ENCODE results near the gene POLR2H.
A peak's percentile ranks its signal among the peaks of the same experiment; 100 is the strongest.

The POLR2H gene

GRCh38 chr3:184375747-184376461, 14.4 kb downstream of the POLR2H start:
- DNase-seq (ENCODE audit: low read depth), result no peak
- no peak for TF ChIP-seq CTCF (IDR thresholded peaks at IDR 0.05; ENCODE audit: control insufficient read depth, insufficient read depth, low read depth, low read length, missing control alignments)
- no peak overlapping the region for H3K4me3 ChIP-seq (ENCODE audit: control insufficient read depth, low read depth, low read length)

GRCh38 chr3:184377374-184377773, 15.9 kb downstream of the POLR2H start:
- TF ChIP-seq CTCF (IDR thresholded peaks at IDR 0.05; ENCODE audit: control insufficient read depth, insufficient read depth, low read depth, low read length, missing control alignments), result no peak
- no peak overlapping the region for H3K4me3 ChIP-seq (ENCODE audit: control insufficient read depth, low read depth, low read length)
- no peak for DNase-seq (ENCODE audit: low read depth)

GRCh38 chr3:184377882-184378445, 16.5 kb downstream of the POLR2H start, which contains the start of gene THPO:
THPO (minus strand) TSS chr3:184378207; CDS start chr3:184376259, 1,948 bp downstream.
- no peak for DNase-seq (ENCODE audit: low read depth)
- no peak within 1 kb of the TSS for H3K4me3 ChIP-seq (ENCODE audit: control insufficient read depth, low read depth, low read length)
- TF ChIP-seq CTCF (IDR thresholded peaks at IDR 0.05; ENCODE audit: control insufficient read depth, insufficient read depth, low read depth, low read length, missing control alignments), result no peak

- TF ChIP-seq CTCF (IDR thresholded peaks at IDR 0.05; ENCODE audit: control insufficient read depth, insufficient read depth, low read depth, low read length, missing control alignments), result no peak
- no peak overlapping the region for H3K4me3 ChIP-seq (ENCODE audit: control insufficient read depth, low read depth, low read length)
- no peak for DNase-seq (ENCODE audit: low read depth)
Measured at GRCh38 chr3:184378651-184379357, 17.3 kb downstream of the POLR2H start.

GRCh38 chr3:184379358-184380184, 18.1 kb downstream of the POLR2H start, which contains the start of gene CHRD:
CHRD (plus strand) TSS chr3:184380054; CDS start chr3:184380319, 265 bp downstream.
- peak within 1 kb of the TSS; percentile 9; the same call in 1 of the 2 replicates for H3K4me3 ChIP-seq (ENCODE audit: control insufficient read depth, low read depth, low read length)
- TF ChIP-seq CTCF (IDR thresholded peaks at IDR 0.05; ENCODE audit: control insufficient read depth, insufficient read depth, low read depth, low read length, missing control alignments), result no peak
- DNase-seq (ENCODE audit: low read depth), result no peak

- peak overlapping the region; percentile 9; the same call in 1 of the 2 replicates for H3K4me3 ChIP-seq (ENCODE audit: control insufficient read depth, low read depth, low read length)
- DNase-seq (ENCODE audit: low read depth), result no peak
- no peak for TF ChIP-seq CTCF (IDR thresholded peaks at IDR 0.05; ENCODE audit: control insufficient read depth, insufficient read depth, low read depth, low read length, missing control alignments)
Measured at GRCh38 chr3:184380185-184380626, 18.7 kb downstream of the POLR2H start.

Measured in AG09309 (cell line).